OCI-M1 (cell line): ENCODE measurements around the gene CCDC57.

Source experiments
- DNase-seq: peaks from one replicate; lab custom pipeline; 2025; lab: John Stamatoyannopoulos, UW

Gene CCDC57

DNA sequence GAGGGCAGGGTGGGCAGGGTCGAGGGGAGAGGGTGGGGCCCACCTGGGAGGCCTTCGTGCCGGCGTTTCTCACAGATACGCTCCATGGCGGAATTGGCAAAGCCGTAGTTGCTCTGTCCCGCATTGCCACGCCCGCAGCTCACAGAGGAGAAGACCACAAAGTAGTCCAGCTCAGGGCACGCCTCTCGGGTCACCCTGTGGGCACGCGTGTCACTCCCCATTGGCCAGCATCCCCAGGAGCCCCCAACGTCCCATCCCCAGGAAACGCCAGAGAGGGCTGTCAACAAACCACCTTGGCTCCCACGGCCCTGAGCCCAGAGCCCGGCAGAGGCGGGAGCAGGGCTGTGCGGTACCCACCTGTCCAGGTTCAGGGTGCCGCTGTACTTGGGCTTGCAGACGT is 130.7 kb downstream of the CCDC57 start:
- no peak for DNase-seq

DNA sequence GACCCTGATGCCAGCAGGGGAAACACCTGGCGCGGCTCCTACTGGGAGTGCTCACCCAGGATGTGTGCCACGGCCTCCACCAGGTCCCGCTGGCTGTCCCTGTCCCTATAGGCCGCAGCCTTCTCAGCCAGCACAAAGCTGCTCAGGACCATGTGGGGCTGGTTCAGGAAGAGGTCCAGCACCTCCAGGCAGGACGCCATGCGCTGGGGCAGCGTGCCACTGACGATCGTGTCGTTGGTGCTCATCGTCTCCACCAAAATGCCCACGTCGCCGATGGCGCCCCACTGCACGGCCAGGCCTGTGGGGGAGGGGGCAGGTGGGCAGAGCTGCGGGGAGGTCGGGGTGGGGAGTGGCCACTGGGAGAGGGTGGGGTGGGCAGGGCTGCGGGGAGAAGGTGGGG is 131.1 kb downstream of the CCDC57 start:
- DNase-seq, result no peak

DNA sequence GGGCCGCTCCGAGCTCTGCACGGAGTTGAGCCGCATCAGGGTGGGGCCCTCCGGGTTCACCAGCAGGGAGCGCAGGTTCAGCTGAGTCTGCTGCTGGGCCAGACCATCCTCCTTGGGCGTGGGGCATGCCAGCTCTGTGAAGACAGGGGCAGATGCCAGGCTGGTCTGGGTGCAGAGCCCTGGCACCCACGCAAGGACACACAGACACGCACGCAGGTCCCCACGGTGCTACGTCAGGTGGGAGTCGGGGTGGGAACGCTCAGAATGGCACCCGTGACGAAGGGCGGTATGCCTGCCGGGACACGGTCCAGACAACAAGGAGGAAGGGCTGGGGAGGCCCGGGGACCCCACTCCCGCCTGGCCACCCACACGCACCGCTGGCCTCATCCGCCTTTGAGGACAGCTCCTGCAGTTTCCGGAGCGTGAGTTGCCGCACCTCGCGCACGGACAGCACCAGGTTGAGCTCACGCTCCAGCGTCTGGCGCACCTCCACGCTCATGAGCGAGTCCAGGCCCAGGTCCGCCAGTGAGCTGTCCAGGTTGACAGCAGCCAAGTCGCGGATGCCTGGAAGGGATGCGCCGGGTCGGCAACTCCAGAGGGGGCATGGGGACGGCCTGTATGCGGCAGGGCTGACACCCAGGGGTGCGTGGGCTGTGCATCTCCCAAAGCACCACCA is 131.7 kb downstream of the CCDC57 start:
- no peak for DNase-seq

DNA sequence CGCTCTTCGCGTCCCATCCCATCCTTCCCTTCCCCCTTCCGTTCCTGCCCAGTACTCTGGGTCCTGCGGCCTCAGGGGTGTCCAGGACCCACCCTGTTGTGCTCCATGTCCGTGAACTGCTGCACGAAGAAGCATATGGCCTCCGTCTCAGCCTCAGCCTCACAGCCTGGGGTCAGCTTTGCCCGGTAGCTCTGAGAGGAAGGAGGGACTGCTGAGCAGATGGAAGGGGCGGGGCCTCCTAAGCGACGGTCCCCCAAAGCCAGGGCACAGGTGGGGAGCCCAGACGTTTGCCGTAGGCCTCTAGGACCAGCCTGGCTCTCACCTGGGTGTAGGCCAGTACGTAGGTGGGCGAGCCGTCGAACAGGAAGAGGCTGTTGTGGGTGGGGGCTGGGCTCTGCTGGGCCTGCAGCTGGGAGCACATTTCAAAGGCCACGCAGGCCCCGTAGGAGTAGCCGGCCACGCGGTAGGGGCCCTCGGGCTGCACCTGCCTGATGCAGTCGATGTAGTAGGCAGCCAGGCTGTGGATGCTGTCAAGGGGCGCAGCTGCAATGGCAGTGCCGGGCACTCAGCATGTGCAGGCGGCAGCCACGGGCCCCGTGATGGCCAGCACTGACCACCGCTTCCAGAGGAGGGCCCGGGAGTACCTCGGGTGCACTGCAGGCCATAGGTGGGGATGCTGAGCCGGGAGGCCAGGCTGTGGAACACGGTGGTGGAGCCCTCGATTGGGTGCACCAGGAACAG is 132.4 kb downstream of the CCDC57 start:
- no peak for DNase-seq

DNA sequence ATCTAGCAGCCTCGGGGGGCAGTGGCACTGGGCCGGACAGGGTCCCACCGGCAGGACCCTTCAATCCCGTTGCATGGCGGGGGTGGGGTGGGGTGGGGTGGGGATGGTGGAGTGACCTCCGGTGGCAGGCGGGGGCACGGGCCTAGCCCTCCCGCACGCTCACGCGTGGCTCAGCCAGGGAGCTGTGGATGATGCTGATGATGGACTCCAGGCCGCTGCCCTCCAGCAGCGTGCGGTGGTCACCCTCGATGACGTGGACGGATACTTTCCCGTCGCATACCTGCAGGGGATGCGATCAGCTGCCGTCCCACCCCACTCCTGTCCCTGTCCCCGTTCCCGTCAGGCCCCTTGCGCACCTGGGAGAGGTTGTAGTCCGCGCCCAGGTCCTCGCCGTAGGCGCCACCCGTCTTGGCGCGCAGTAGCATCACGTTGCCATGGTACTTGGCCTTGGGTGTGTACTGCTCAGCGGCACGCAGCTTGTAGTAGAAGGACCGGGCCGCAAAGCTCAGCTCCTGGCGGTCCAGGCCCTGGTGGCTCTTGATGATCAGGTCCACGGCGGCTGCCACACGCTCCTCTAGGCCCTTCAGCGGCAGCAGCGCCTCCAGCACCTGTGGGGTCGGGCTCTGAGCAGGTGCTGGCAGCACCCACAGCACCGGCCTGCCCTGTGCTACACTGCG is 133.5 kb downstream of the CCDC57 start:
- DNase-seq, result no peak

DNA sequence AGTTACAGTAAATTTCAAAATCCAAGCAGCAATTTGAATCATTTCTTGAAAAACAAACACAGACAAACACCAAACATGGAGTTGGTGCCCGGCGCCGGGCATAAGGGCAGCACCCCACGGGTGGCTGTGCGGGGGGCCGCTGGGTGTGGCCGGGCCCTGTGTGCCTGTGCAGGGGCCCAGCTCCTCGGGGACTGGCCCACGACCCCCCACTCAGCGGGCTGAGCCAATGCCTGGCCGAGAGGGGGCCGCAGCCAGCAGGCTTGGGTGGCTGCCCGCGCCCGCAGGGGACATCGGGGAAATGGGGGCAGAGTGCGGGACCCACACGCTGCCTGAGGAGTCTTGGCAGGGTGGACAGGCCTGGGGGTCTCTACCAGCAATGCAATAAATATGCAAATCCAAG is 134.2 kb downstream of the CCDC57 start:
- no peak for DNase-seq

DNA sequence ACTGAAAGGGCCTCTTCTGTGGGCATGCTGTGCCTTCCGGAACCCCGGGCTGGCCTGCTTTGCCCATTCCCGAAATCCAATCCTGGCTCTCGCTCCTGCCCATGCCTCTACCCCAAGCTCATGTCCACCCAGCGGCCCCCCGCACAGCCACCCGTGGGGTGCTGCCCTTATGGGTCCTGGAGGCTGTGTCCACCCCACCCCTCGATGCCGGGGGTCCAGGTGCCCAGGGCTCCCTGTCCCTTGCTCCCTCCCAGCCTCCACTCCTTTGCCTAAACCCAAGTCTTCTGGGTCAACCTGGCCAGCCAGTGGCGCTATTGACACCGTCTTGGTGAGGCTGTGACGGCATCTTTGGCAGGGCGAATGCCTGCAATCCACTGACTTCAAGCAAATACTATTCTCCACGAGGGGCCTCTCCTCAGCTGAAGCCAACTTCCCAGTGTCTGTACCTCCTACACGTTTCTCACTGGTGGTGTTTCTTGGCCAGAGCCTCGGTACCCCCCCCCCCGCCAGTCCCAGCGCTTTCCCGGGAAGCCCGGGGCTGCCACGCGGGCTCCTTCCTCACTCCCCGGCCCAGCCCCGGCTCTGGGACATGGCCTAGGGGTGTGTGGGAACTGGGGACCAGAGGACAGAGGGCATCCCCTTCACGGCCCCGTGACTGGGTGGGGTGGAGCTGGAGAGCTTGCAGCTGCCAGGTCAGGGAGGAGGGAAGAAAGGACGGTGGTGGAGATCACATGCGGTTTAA is 134.9 kb downstream of the CCDC57 start:
- DNase-seq, result no peak

DNA sequence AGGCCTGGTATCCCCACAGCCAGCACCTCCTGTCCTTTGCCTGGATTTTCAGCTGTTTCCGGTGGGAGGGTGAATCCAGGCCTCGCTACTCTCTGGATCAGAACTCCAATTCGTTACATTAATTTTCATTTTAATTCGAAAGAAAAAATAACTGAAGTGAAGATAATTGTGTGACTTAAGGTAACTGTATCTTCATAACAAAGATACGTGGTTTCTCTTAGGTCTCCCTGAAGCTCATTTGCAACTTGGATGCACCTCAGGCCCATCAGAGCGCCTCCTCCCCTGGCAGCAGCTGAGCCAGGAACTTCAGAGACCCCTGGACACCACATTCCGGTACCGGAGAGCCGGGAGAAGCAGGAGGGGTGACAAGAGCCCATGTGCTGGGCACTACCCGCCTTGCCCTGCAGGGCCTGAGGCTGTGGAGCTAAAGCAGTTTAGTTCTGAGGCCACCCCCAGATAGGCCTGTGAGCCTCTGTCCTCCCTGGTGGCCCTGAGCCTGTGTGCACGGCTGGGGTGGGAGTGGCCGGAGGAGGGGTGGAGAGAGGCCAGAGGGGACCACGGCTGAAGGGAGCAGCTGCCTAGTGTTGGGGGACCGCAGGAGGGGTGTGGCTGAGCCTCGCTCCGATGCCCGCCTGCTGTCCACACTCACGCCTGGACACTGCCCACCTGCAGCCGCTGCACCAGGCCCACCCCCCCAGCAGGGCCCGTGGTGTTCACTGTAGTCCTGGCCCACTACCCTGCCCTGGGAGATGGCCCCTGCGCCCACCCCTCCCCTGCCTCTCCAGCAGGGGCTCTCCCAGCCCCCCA is 135.7 kb downstream of the CCDC57 start:
- DNase-seq, result no peak

DNA sequence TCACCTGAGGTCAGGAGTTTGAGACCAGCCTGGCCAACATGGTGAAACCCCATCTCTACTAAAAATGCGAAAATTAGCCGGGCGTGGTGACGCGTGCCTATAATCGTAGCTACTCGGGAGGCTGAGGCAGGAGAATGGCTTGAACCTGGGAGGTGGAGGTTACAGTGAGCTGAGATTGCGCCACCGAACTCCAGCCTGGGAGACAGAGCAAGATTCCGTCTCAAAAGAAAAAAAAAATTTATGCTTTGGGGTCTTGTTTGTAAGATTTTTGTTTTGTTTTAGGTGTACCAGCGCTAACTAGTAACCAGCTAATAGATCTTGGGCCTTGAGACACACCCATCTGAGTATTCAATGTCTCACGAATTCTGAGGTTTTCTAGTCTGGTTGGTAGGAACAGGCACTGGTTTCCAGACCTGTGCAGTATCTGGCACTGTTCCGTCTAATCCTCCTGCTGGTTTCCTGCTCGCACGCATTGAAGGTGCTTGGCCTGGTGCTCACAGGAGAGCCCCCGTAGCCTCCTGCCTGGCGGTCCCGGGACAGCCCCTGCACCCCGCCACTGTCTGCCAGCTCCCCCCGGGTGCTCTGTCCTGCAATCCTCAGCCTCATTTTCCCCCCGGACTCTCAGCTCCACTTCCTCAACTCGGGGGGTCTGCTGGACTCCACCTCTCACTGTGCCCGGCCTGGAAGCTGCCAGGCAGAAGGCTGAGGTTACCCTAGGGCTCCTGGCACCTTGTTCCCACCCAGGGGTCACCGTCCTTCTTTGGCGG is 136.4 kb downstream of the CCDC57 start:
- DNase-seq, result no peak

DNA sequence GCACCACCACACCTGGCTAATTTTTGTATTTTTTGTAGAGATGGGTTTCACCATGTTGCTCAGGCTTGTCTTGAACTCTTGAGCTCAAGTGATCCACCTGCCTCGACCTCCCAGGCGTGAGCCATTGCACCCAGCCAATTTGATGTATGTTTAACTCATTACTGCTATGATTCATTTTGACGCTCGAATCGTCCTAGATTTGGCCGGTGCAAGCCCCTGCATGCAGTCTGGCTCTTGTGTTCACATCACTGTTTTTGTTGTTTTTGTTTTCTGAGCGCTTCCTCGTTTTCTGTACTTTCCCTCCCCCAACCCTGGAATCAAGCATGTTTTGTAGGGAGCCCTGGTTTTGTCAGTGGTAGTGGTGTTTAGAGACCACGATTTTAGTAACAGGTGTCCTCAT is 139.2 kb downstream of the CCDC57 start:
- DNase-seq, result no peak

DNA sequence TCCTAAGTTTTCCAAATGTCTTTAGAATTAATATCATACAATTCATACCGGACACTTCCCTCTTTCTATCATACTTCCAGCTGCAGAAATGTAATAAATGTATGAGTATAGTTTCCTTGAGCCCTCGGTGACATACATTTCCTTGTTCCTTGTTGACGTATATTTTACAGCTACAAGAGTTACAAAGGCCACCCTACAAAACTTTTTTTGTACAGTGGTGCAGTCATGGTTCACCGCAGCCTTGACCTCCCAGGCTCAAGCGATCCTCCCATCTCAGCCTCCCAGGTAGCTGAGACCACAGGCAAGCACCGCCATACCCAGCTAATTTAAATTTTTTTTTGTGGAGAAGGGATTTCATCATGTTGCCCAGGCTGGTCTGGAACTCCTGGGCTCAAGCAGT is 139.8 kb downstream of the CCDC57 start:
- DNase-seq, result no peak

DNA sequence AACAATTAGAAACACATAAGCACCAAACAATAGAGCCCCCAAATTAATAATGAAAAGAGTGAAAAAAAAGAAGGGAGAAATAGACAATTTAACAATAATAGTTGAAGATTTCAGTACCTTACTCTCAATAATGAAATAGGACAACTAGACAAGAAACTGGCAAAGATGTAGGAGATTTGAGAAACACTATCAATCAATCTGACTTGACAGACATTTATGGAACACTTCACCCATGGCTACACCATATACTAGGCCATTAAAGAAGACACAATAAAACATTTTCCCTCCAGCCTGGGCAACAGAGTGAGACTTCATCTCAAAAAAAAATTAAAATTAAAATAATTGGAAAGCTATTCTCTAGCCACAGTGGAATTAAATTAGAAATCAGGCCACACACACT is 142.0 kb downstream of the CCDC57 start:
- no peak for DNase-seq

DNA sequence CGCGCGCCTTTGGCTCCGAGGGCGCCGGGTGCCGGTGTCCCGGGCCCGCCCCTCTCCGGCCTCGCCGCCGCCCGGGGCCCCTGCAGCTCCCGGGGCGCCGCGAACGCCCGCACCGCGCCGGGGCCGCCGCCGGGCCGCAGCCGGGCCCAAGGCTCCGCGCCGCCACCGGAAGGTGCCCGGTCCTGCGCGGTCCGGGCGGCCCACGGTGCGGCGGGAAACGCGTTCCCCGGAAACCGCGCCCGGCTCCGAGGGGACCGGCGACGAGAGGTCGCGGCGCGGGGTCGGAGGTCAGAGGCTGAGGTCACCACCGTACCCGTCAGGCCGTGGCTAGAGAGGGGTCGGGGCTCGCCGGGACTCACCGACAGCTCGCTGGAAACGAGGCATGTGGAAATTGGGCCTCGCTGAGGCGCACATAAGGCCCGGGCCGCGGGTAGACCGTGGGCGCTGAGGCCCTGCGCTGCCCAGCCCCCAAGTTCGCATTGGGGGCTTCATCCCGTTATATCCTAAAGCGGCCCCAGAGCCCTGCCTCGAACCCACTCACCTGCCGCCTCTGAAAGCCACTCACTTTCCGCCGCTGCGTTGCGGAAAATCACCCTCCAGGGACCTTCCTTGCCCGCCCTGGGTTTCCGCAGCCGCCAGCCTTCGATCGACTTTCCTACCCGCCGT is 146.9 kb downstream of the CCDC57 start, which contains the start of gene DUS1L:
TSS of gene DUS1L (minus strand) at position 167 of the 666 bp plus-strand sequence. CDS start 745 bp downstream, outside the sequence.
- peak; percentile 73 for DNase-seq

DNA sequence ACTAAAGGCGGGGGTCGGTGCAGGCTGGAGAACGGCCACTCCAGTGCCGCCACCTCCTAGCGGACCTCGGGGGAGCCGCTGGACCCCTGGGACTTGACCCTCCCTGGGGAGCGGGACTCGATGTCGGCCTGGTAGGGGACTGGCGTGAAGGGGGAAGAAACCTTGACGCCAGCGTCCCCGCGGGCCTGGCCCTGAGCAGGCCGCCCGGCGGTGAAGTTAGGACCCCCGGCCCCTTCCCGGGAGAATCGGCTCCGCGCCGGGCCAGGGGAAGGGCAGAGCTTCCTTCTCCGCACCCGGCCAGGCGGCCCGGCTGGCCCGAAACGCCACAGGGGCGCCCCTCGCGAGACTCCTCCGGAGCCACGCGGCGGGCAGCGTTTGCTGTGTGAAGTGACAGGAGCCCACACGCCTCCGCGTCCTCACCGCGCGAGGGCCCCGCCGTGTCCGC is 147.4 kb downstream of the CCDC57 start:
- DNase-seq, result no peak

DNA sequence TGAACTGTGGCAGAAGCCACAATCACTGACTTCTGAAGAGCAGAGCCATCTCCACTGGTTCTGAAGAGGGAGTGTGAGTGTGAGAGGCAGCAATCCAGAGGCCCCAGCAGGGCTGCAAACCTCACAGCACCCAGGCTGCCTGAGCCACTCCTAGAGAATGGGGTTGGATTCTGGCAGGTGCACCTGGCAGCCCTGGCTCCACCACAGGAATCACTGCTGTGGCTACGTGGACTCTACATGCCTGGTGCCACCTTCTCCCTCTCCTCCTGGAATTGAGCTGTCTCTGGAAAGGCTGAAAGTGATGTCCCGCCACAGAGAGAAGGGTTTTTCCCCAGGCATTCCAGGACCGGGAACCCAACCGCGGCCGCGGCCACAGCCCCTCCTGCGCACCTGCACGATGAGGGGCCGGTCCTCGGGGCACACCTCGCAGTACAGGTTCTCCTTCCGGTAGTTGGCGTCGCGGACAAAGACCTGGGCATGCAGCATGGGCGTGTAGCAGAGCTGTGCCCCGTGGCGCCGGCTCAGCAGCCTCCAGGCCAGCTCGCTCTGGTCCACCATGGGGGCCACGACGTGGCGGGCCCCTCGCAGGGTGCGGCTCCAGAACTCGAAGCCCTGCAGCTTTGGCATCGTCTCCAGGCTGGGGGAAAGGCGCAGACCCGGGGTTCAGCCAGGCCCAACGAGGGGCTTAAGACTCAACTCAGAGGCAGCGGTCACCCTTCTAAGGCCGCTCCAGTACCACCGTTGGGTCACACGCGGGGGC is 148.0 kb downstream of the CCDC57 start:
- DNase-seq, result no peak

DNA sequence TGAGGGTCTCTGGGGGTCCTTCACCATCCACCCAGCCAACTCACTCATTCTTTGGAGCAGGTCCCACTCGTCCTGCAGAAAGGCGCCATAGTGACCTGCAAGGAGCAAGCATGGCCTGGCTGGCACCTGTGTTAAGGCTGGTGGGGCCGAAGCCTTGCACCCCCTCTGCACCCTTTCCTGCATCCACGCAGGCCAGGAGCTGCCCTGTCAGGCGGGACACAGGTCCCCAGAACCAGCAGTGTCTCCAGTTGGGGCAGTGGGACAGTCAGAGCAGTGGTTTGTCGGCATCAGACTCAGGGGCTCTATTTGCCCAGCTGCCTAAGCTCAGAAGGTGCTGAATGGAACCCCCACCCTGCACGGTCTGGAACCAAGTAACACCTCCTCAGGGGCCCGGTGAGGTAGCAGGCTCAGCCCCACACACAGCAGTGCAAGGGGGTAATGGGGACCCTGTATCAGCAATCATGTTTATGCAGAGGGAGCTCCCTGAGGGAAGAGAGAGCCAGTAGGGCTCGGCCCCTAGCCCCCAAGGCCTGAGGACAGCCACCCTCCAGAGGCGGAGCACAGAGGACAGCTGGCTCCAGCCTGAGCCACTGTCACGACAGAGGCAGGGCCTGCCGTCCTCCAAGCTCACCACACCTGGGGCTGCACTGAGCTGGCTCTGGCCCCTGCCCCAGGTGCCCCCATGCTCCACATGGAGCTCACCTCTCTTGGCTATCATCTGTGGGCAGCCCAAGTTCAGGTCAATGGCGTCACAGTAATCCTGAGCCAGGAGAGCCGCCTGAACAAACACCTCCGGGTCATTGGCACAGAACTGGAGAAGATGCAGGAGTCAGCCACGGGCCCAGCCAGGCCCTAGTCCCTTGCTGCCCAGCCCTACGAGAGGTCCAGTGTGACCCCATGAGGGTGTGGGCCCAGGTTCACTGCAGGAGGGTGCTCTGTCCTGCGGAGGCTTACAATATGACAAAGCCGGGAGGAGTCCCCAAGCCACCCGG is 148.9 kb downstream of the CCDC57 start:
- no peak for DNase-seq

DNA sequence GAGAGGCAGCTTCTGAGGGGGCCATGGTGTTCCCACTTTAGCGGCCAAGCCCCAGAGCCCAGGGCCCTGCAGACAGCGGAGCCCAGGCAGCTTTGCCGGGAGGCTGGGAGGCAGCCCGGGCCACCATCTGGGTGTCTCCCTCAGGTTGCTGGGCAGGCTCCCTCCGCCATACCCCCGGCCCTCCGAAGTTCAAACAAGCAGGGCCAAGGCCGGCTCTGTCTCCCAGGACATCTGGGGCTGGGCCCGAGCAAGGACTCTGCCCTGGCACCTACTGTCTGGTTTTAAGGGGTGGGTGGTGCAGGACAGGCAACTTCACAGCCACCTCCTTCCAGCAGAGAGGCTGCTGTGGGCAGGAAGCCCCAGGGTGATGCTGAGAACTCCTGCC is 149.7 kb downstream of the CCDC57 start:
- DNase-seq, result no peak
